Skin epidermis (tissue), 12 donors: ENCODE data around the gene IP6K3.

Experiments
- H3K27ac ChIP-seq, 21 experiments: fragments of 200-600 bp; sonication (generic) in 11 of 21; one replicate each; pipeline ENCODE4 v1.5.0; 2020; ENCODE audit warnings: mild to moderate bottlenecking in 3 of 21, inconsistent platforms in 2 of 21, moderate library complexity in 2 of 21
- H3K4me3 ChIP-seq, 7 experiments: fragments of 200-600 bp; sonication (generic) in 2 of 7; one replicate each; pipeline ENCODE4 v1.5.0; 2020; ENCODE audit warnings: inconsistent platforms in 2 of 7, mild to moderate bottlenecking in 2 of 7, moderate library complexity in 1 of 7

IP6K3 gene

GRCh38 chr6:33694977-33695376, 51.7 kb downstream of the IP6K3 start:
- Histone ChIP-seq H3K4me3 (no peak overlapping the region), H3K27ac (peak overlapping the region in 19 of 21 experiments; percentile 26 to 91 (median 73))

- peak overlapping the region in 19 of 21 experiments; percentile 26 to 91 (median 73) for H3K27ac ChIP-seq
- no peak overlapping the region for H3K4me3 ChIP-seq
Measured at GRCh38 chr6:33694401-33694931, 52.2 kb downstream of the IP6K3 start.

- no peak overlapping the region for H3K4me3 ChIP-seq
- H3K27ac ChIP-seq: peak overlapping the region in 18 of 21 experiments; percentile 28 to 91 (median 73)
Measured at GRCh38 chr6:33693186-33694105, 53.3 kb downstream of the IP6K3 start.

GRCh38 chr6:33692760-33693158, 53.9 kb downstream of the IP6K3 start:
- H3K27ac ChIP-seq: peak overlapping the region in 18 of 21 experiments; percentile 35 to 91 (median 73)
- no peak overlapping the region for H3K4me3 ChIP-seq

GRCh38 chr6:33692078-33692759, 54.5 kb downstream of the IP6K3 start:
- peak overlapping the region in 19 of 21 experiments; percentile 11 to 91 (median 73) for H3K27ac ChIP-seq
- H3K4me3 ChIP-seq: no peak overlapping the region

- Histone ChIP-seq H3K4me3 (no peak overlapping the region), H3K27ac (peak overlapping the region in 8 of 21 experiments; percentile 73 to 91 (median 82))
Measured at GRCh38 chr6:33691456-33692077, 55.1 kb downstream of the IP6K3 start.

- Histone ChIP-seq H3K27ac (peak overlapping the region in 1 of 21 experiments; percentile 7), H3K4me3 (no peak overlapping the region)
Measured at GRCh38 chr6:33690766-33691165, 55.9 kb downstream of the IP6K3 start.

GRCh38 chr6:33689879-33690278, 56.8 kb downstream of the IP6K3 start:
- no peak overlapping the region for H3K4me3 ChIP-seq
- H3K27ac ChIP-seq: no peak overlapping the region

- Histone ChIP-seq H3K4me3 (no peak overlapping the region), H3K27ac (no peak overlapping the region)
Measured at GRCh38 chr6:33689148-33689494, 57.6 kb downstream of the IP6K3 start.

- H3K27ac ChIP-seq: no peak overlapping the region
- H3K4me3 ChIP-seq: no peak overlapping the region
Measured at GRCh38 chr6:33688451-33689147, 58.1 kb downstream of the IP6K3 start.

GRCh38 chr6:33688006-33688405, 58.7 kb downstream of the IP6K3 start:
- H3K27ac ChIP-seq: no peak overlapping the region
- no peak overlapping the region for H3K4me3 ChIP-seq

- Histone ChIP-seq H3K4me3 (no peak overlapping the region), H3K27ac (no peak overlapping the region)
Measured at GRCh38 chr6:33686981-33687975, 59.4 kb downstream of the IP6K3 start.

GRCh38 chr6:33686225-33686924, 60.3 kb downstream of the IP6K3 start:
- no peak overlapping the region for H3K4me3 ChIP-seq
- H3K27ac ChIP-seq: no peak overlapping the region

GRCh38 chr6:33685411-33686224, 61.1 kb downstream of the IP6K3 start:
- Histone ChIP-seq H3K4me3 (no peak overlapping the region), H3K27ac (no peak overlapping the region)

- no peak overlapping the region for H3K4me3 ChIP-seq
- no peak overlapping the region for H3K27ac ChIP-seq
Measured at GRCh38 chr6:33684983-33685382, 61.7 kb downstream of the IP6K3 start.

GRCh38 chr6:33684428-33684896, 62.2 kb downstream of the IP6K3 start:
- Histone ChIP-seq H3K4me3 (no peak overlapping the region), H3K27ac (peak overlapping the region in 2 of 21 experiments; percentile 17 to 67)
